WERI-Rb-1 (cell line): ENCODE data around the gene PPIL1.

Experiments used
- DNase-seq: peaks from one replicate; pipeline ENCODE4 v3.0.0-alpha.2; 2020
- H3K27ac ChIP-seq: fragments of 250-450 bp; sonication (Bioruptor Pico); 2 replicates; pipeline ENCODE4 v1.5.1; 2020; ENCODE audit warnings: mild to moderate bottlenecking, moderate library complexity
- H3K27me3 ChIP-seq: fragments of 250-450 bp; sonication (Bioruptor Pico); 2 replicates; pipeline ENCODE4 v1.5.1; 2021; ENCODE audit warnings: mild to moderate bottlenecking, low read depth, moderate library complexity; ENCODE audit not compliant: insufficient read depth, severe bottlenecking
- H3K36me3 ChIP-seq: fragments of 250-450 bp; sonication (Bioruptor Pico); 2 replicates; pipeline ENCODE4 v1.5.1; 2020; ENCODE audit warnings: mild to moderate bottlenecking, moderate library complexity
- H3K4me3 ChIP-seq: 2 replicates; pipeline ENCODE4 v1.5.1; 2011; ENCODE audit warnings: low read depth, mild to moderate bottlenecking, control low read depth, low read length
- H3K9me3 ChIP-seq: fragments of 250-450 bp; sonication (Bioruptor Pico); 2 replicates; pipeline ENCODE4 v1.5.1; 2021; ENCODE audit warnings: mild to moderate bottlenecking, moderate library complexity; ENCODE audit not compliant: severe bottlenecking
- CTCF ChIP-seq: IDR thresholded peaks from 2 replicates; pipeline ENCODE4 v1.5.1; 2011; ENCODE audit warnings: low read depth, mild to moderate bottlenecking, control low read depth, inconsistent platforms, low read length

Gene PPIL1

GRCh38 chr6:36873612-36874442 is 776 bp downstream of the PPIL1 start:
- Histone ChIP-seq H3K36me3 (peaks cover 42% of the 10 kb centered on the region), H3K4me3 (peak overlapping the region; percentile 94), H3K27ac (peak overlapping the region; percentile 99), H3K27me3 (no peaks in the 10 kb centered on the region), H3K9me3 (no peaks in the 10 kb centered on the region)
- peak; percentile 43 for DNase-seq
- peak; percentile 54 for TF ChIP-seq CTCF

- no peak overlapping the region for H3K27ac ChIP-seq
These were observed 1.5 kb downstream of the PPIL1 start for GRCh38 chr6:36873115-36873514.

GRCh38 chr6:36871686-36872085 is 2.9 kb downstream of the PPIL1 start:
- no peak overlapping the region for H3K27ac ChIP-seq
- H3K9me3 ChIP-seq, result no peaks in the 10 kb centered on the region
- H3K36me3 ChIP-seq, result peaks cover 62% of the 10 kb centered on the region
- H3K27me3 ChIP-seq, result no peaks in the 10 kb centered on the region
- no peak overlapping the region for H3K4me3 ChIP-seq
- DNase-seq, result no peak
- no peak for TF ChIP-seq CTCF

More at GRCh38 chr6:36873115-36873514, 1.5 kb downstream of the PPIL1 start:
- Histone ChIP-seq H3K36me3 (peaks cover 48% of the 10 kb centered on the region), H3K4me3 (no peak overlapping the region), H3K9me3 (no peaks in the 10 kb centered on the region), H3K27me3 (no peaks in the 10 kb centered on the region)
- TF ChIP-seq CTCF, result no peak
- DNase-seq, result no peak

- H3K9me3 ChIP-seq, result no peaks in the 10 kb centered on the region
- no peak overlapping the region for H3K4me3 ChIP-seq
- peaks cover 95% of the 10 kb centered on the region for H3K36me3 ChIP-seq
These were observed 7.0 kb downstream of the PPIL1 start for GRCh38 chr6:36867471-36868224.

GRCh38 chr6:36865835-36866234 is 8.8 kb downstream of the PPIL1 start:
- no peak for DNase-seq
- Histone ChIP-seq H3K4me3 (no peak overlapping the region), H3K27me3 (no peaks in the 10 kb centered on the region), H3K36me3 (peaks cover 98% of the 10 kb centered on the region), H3K9me3 (no peaks in the 10 kb centered on the region), H3K27ac (no peak overlapping the region)
- no peak for TF ChIP-seq CTCF

More at GRCh38 chr6:36867471-36868224, 7.0 kb downstream of the PPIL1 start:
- Histone ChIP-seq H3K27me3 (no peaks in the 10 kb centered on the region), H3K27ac (no peak overlapping the region)
- no peak for TF ChIP-seq CTCF
- no peak for DNase-seq
